AG04450 (cell line): Measurements from ENCODE around the gene SLC7A10. TPM values are rescaled to one million over a fixed set of nuclear protein-coding genes. Genes with fewer than 3 reads are reported as not detected.
A peak's percentile ranks its signal among the peaks of the same experiment; 100 is the strongest.

ENCODE experiments used
- CTCF ChIA-PET: fragments of 300-600, 350-600 bp; formaldehyde crosslinking; extraction: SDS; loops from one replicate; lab custom pipeline; 2022; ENCODE audit warnings: antibody characterized with exemption, inconsistent platforms; lab: Charles Lee
- POLR2A ChIA-PET: fragments of 350-600 bp; formaldehyde crosslinking; extraction: SDS; loops from one replicate; lab custom pipeline; 2021; ENCODE audit warnings: antibody characterized with exemption, inconsistent platforms; lab: Yijun Ruan, JAX
- DNase-seq: peaks from one replicate; pipeline ENCODE4 v3.0.0-alpha.2; 2011; ENCODE audit warnings: low read depth, low spot score
- H3K27ac ChIP-seq: one replicate; pipeline ENCODE4 v1.5.1; 2012; ENCODE audit warnings: low read depth, low read length, control low read depth
- H3K27me3 ChIP-seq: one replicate; pipeline ENCODE4 v1.6.0; 2012; ENCODE audit warnings: low read length; ENCODE audit not compliant: control insufficient read depth, insufficient read depth
- H3K4me3 ChIP-seq: 2 replicates; pipeline ENCODE4 v1.5.1; 2011; ENCODE audit warnings: mild to moderate bottlenecking, low read depth, low read length, control low read depth
- H3K9me3 ChIP-seq: 2 replicates; pipeline ENCODE4 v1.5.1; 2012; ENCODE audit warnings: low read length; ENCODE audit not compliant: control insufficient read depth, insufficient read depth
- CTCF ChIP-seq: IDR thresholded peaks from 2 replicates; pipeline ENCODE4 v1.5.1; 2011; ENCODE audit warnings: low read depth, low read length, control low read depth, inconsistent platforms
- polyA plus RNA-seq: library from polyadenylated mRNA; depleted of rRNA; stranded (reverse); fragments of >200 nt; gene quantifications from 2 replicates; pipeline ENCODE4 v1.2.3, GENCODE V29; 2011

SLC7A10 gene
- polyA plus RNA-seq, 1 experiment, result not detected

DNA sequence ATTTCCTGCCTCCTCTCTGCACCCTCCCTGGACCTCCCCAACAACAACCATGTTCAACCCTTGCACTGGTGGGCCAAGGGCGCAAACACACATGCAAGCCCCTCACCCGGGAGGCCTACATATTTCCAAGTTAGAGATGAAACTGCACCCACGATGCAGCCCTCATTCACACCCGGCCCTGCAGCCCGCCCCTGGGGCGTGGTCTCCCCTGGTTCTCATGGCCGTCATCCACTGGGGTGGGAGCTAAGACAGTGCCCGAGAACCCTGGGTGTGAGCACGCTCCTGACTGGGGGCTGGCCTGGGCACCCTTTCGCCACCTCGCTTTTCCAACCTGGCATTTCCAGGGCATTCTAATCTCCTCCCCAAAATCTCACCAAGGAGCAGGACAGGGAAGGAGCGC, 7.0 kb upstream of the SLC7A10 start:
- Histone ChIP-seq H3K27ac (peak overlapping the region; percentile 31), H3K27me3 (peaks cover 16% of the 10 kb centered on the region), H3K4me3 (no peak overlapping the region), H3K9me3 (peaks cover 8% of the 10 kb centered on the region)
- no peak for DNase-seq
- ChIA-PET POLR2A (no interaction called here), CTCF (interaction anchor here (0.5 kb wide), 1 partner anchor 103 kb away, joined by 3 read pairs; no protein-coding TSS in a partner anchor)
- no peak for TF ChIP-seq CTCF

- peaks cover 25% of the 10 kb centered on the region for H3K27me3 ChIP-seq
- CTCF ChIA-PET, result interaction anchor here (1.2 to 1.4 kb wide), 2 partner anchors 175 to 540 kb away, joined by 3 to 4 read pairs; no protein-coding TSS in a partner anchor
- peaks cover 15% of the 10 kb centered on the region for H3K9me3 ChIP-seq
- POLR2A ChIA-PET, result no interaction called here
- H3K4me3 ChIP-seq, result no peak overlapping the region
- DNase-seq, result peak; percentile 4
- TF ChIP-seq CTCF, result no peak
- no peak overlapping the region for H3K27ac ChIP-seq
Observed at GRCh38 chr19:33231511-33231910, 5.9 kb upstream of the SLC7A10 start.

GRCh38 chr19:33229962-33230361, 4.3 kb upstream of the SLC7A10 start:
- POLR2A ChIA-PET, result no interaction called here
- Histone ChIP-seq H3K9me3 (peaks cover 15% of the 10 kb centered on the region), H3K27me3 (peaks cover 37% of the 10 kb centered on the region), H3K27ac (no peak overlapping the region), H3K4me3 (no peak overlapping the region)
- no peak for DNase-seq
- CTCF ChIA-PET, result no interaction called here
- no peak for TF ChIP-seq CTCF

DNA sequence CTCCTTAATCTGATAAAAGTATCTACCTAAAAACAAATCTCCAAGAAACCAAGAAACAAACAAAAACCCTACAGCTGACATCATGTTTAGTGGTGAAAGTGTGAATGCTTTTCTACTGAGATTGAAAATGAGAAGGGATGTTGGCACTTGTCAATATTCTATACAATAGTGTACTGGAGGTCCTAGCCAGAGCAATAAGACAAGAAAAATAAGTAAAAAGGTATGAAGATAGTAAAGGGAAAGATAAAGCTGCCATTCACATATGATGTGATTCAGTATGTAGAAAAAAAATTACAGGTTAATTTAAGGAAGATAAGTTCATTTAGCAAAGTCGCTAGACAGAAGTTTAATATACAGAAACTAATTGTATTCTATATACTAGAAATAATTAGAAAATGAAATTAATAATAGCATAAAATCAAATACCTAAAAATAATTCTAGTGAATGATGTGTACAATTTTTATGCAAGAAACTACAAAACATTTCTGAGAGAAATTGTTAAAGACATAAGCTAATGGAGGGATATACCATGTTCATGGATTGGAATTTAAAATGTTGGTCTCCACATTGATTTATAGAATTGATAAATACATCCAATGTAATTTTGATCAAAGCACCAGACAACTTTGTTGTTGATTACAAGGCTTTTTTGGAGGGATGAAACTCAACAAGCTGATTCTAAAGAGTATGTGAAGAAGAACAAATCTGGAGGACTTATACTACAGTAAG, 2.4 kb upstream of the SLC7A10 start:
- peaks cover 15% of the 10 kb centered on the region for H3K9me3 ChIP-seq
- peaks cover 48% of the 10 kb centered on the region for H3K27me3 ChIP-seq
- ChIA-PET CTCF (interaction anchor here (2.0 kb wide), 1 partner anchor 44 kb away, joined by 5 read pairs; no protein-coding TSS in a partner anchor), POLR2A (no interaction called here)
- H3K27ac ChIP-seq, result no peak overlapping the region
- DNase-seq, result no peak
- TF ChIP-seq CTCF, result no peak
- no peak overlapping the region for H3K4me3 ChIP-seq

DNA sequence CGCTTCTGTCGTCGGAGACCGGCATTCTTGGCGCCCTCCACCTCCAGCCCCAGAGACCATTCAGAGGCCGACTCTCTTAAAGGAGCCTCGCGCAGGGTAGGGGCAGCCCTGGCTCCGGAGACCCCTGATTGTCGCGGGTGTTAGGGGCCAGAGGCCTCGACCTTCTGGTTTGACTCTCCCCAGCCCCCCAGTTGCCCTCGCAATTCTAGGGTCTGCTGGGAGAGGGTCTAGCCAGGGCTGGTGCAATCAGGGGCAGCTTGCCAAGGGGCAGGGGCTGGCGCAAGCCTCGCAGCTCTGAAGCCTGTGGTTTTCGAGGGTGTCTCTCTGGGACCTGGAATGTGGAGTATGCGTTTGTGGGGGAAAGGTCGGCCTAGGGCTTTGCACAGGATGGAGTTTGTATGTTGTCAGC, 1.6 kb upstream of the SLC7A10 start:
- Histone ChIP-seq H3K27ac (no peak overlapping the region), H3K9me3 (peaks cover 15% of the 10 kb centered on the region), H3K27me3 (peaks cover 50% of the 10 kb centered on the region), H3K4me3 (no peak overlapping the region)
- ChIA-PET CTCF (interaction anchor here (2.0 kb wide), 1 partner anchor 43 kb away, joined by 5 read pairs; no protein-coding TSS in a partner anchor), POLR2A (no interaction called here)
- TF ChIP-seq CTCF, result no peak
- no peak for DNase-seq
